ENCODE measurements around the gene CNTROB. TPM values are rescaled to one million over a fixed set of nuclear protein-coding genes. Genes with fewer than 3 reads are reported as not detected.

CNTROB gene
- total and polyA plus RNA-seq, 2 of the 4 experiments (the other 2 are of a cell fraction) = 12.7 to 26.4 TPM

GRCh38 chr17:7927596-7927995 is 4.4 kb upstream of the CNTROB start:
- H3K9me1 ChIP-seq (ENCODE audit: insufficient read depth, low read length) = peaks cover 16% of the 10 kb centered on the region
- H4K8ac ChIP-seq (ENCODE audit: low read depth in 2 of 2, low read length in 2 of 2) = no peak overlapping the region
- H3K9ac ChIP-seq (ENCODE audit: low read depth, low read length) = no peak overlapping the region
- no peak overlapping the region for H2BK15ac ChIP-seq (ENCODE audit: low read depth, low read length)
- H3K4me3 ChIP-seq (ENCODE audit: insufficient read depth, low read depth, low read length) = no peak overlapping the region
- H4K5ac ChIP-seq (ENCODE audit: low read depth, low read length) = no peak overlapping the region
- H3K4me2 ChIP-seq (ENCODE audit: low read depth, low read length) = no peak overlapping the region
- no peak overlapping the region for H2BK120ac ChIP-seq (ENCODE audit: low read depth, low read length)
- no peak overlapping the region for H3K4ac ChIP-seq (ENCODE audit: low read depth, low read length)
- in situ Hi-C loops (cut with MboI; ENCODE audit: low sequenced_read_pairs) (no loop called here), dilution Hi-C loops (cut with HindIII; ENCODE audit: low sequenced_read_pairs, unreplicated experiment) (no loop called here), intact Hi-C loops (cut with micrococcal nuclease) (no loop called here)
- no peak overlapping the region for H3K56ac ChIP-seq (ENCODE audit: extremely low read depth, insufficient read depth, low read length)
- H3K9me3 ChIP-seq (ENCODE audit: control insufficient read depth, insufficient read depth, low read length) = no peaks in the 10 kb centered on the region
- WGBS, 2 experiments (ENCODE audit: extremely low coverage in 2 of 2, insufficient read length in 1 of 2) = no CpG with 5 or more reads among the region's 3 CpGs
- H2BK5ac ChIP-seq (ENCODE audit: low read depth, low read length, poor library complexity, severe bottlenecking) = no peak overlapping the region
- POLR2A ChIA-PET (ENCODE audit: unreplicated experiment) = no interaction called here
- TF ChIP-seq USF2 (IDR thresholded peaks at IDR 0.05; ENCODE audit: low read depth, low read length) = no peak
- no peaks in the 10 kb centered on the region for H4K20me1 ChIP-seq (ENCODE audit: insufficient read depth, low read length)
- H2AFZ ChIP-seq (replicated peaks; ENCODE audit: low read length, poor library complexity) = no peak overlapping the region
- BruUV-seq (replicated peaks) = no TSS peak
- no peak overlapping the region for H2BK20ac ChIP-seq (ENCODE audit: low read depth, low read length)
- H2AK5ac ChIP-seq (ENCODE audit: low read depth, low read length) = no peak overlapping the region
- peaks cover 18 to 26% of the 10 kb centered on the region in 2 experiments for H3K79me1 ChIP-seq (ENCODE audit: low read depth in 1 of 2, low read length in 2 of 2)
- no peak overlapping the region for H3K23ac ChIP-seq (ENCODE audit: low read depth, low read length)
- no peak for DNase-seq
- H3K4me1 ChIP-seq (ENCODE audit: control insufficient read depth, insufficient read depth, low read length) = peaks cover 6% of the 10 kb centered on the region
- CTCF ChIA-PET = no interaction called here
- H3K27me3 ChIP-seq (ENCODE audit: control insufficient read depth, insufficient read depth, low read length) = no peaks in the 10 kb centered on the region
- no peak overlapping the region for H3K14ac ChIP-seq (replicated peaks; ENCODE audit: low read depth, low read length)
- no peak overlapping the region for H2AK9ac ChIP-seq (replicated peaks; ENCODE audit: low read depth, low read length, poor library complexity)
- H3K36me3 ChIP-seq (ENCODE audit: control insufficient read depth, insufficient read depth, low read length) = no peaks in the 10 kb centered on the region
- H3K18ac ChIP-seq (ENCODE audit: low read depth, low read length) = no peak overlapping the region
- ATAC-seq (ENCODE audit: low read depth) = no peak
- H4K91ac ChIP-seq (ENCODE audit: insufficient read depth, low read depth, low read length) = no peak overlapping the region
- H3K27ac ChIP-seq (ENCODE audit: insufficient read depth, low read length) = no peak overlapping the region
